ENCODE data around the gene OR6C70.

DNA sequence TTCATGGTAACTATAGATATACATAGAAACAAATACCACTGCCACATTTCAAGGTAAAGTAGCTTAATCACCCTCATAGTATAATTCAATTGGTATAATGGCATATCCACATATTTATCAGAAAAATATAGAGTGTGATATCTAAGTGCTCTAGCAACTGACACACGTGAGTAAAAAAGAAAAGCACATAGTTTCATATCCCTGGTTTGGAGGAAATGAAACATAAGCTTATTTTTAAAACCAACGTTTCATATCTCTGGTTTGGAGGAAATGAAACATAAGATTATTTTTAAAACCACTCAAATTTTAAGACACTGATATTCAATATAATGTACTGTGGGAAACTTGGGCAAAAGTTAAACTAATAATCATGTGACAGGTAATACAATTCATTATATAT lies 2.1 kb downstream of the OR6C70 start:
- TF ChIP-seq FOS (IDR thresholded peaks at IDR 0.05; ENCODE audit: borderline replicate concordance, insufficient read depth, low read length): no peak
- no peak for TF ChIP-seq POLR2A (IDR thresholded peaks at IDR 0.05; ENCODE audit: low read depth, low read length)
- TF ChIP-seq, protein P1, sequence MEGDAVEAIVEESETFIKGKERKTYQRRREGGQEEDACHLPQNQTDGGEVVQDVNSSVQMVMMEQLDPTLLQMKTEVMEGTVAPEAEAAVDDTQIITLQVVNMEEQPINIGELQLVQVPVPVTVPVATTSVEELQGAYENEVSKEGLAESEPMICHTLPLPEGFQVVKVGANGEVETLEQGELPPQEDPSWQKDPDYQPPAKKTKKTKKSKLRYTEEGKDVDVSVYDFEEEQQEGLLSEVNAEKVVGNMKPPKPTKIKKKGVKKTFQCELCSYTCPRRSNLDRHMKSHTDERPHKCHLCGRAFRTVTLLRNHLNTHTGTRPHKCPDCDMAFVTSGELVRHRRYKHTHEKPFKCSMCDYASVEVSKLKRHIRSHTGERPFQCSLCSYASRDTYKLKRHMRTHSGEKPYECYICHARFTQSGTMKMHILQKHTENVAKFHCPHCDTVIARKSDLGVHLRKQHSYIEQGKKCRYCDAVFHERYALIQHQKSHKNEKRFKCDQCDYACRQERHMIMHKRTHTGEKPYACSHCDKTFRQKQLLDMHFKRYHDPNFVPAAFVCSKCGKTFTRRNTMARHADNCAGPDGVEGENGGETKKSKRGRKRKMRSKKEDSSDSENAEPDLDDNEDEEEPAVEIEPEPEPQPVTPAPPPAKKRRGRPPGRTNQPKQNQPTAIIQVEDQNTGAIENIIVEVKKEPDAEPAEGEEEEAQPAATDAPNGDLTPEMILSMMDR (IDR thresholded peaks at IDR 0.05; ENCODE audit: extremely low read depth in 1 of 2, insufficient read depth in 1 of 2, low read depth in 1 of 2, low read length in 2 of 2): no peak

Measured in endothelial cell of umbilical vein (primary cell).